Fibroblast of lung (primary cell): ENCODE results near the gene ZNF766. TPM values are rescaled to one million over a fixed set of nuclear protein-coding genes. Genes with fewer than 3 reads are reported as not detected.

Experiments used
- DNase-seq, 2 donors: peaks; one replicate each; pipeline versions ENCODE4 v3.0.0 to v3.0.0-alpha.2; 2010; ENCODE audit warnings: low read depth in 2 of 2
- H2AFZ ChIP-seq: 2 replicates; pipeline ENCODE4 v1.5.1; 2012; ENCODE audit warnings: low read length, control low read depth, inconsistent platforms
- H3K27ac ChIP-seq: 2 replicates; pipeline ENCODE4 v1.5.1; 2011; ENCODE audit warnings: low read length, control low read depth; ENCODE audit not compliant: insufficient read depth
- H3K27me3 ChIP-seq: 2 replicates; pipeline ENCODE4 v1.5.1; 2011; ENCODE audit warnings: mild to moderate bottlenecking, low read length; ENCODE audit not compliant: control insufficient read depth, insufficient read depth
- H3K36me3 ChIP-seq: 2 replicates; pipeline ENCODE4 v1.5.1; 2011; ENCODE audit warnings: low read length; ENCODE audit not compliant: control insufficient read depth, insufficient read depth
- H3K4me1 ChIP-seq: 2 replicates; pipeline ENCODE4 v1.5.1; 2011; ENCODE audit warnings: low read length; ENCODE audit not compliant: control insufficient read depth, insufficient read depth; ENCODE audit errors: extremely low read depth
- H3K4me2 ChIP-seq: 2 replicates; pipeline ENCODE4 v1.5.1; 2011; ENCODE audit warnings: low read length, control low read depth; ENCODE audit not compliant: insufficient read depth; ENCODE audit errors: extremely low read depth
- H3K4me3 ChIP-seq, 4 experiments: fragments of 200-600 bp in 1 of 4; sonication (generic) in 1 of 4; replicated peaks in 1 of 4; 2 replicates each; pipeline ENCODE4 v1.5.1; 2011 to 2016; ENCODE audit warnings: low read length in 4 of 4, low read depth in 3 of 4, mild to moderate bottlenecking in 3 of 4, control low read depth in 2 of 4, inconsistent platforms in 1 of 4, mixed read lengths in 1 of 4; ENCODE audit not compliant: insufficient read depth in 1 of 4; ENCODE audit errors: control extremely low read depth in 1 of 4
- H3K79me2 ChIP-seq: 2 replicates; pipeline ENCODE4 v1.5.1; 2012; ENCODE audit warnings: mild to moderate bottlenecking, low read length, inconsistent platforms; ENCODE audit not compliant: control insufficient read depth, insufficient read depth
- H3K9ac ChIP-seq: 2 replicates; pipeline ENCODE4 v1.5.1; 2011; ENCODE audit warnings: mild to moderate bottlenecking, low read length, control low read depth; ENCODE audit not compliant: insufficient read depth
- H3K9me3 ChIP-seq: 2 replicates; pipeline ENCODE4 v1.5.1; 2012; ENCODE audit warnings: low read depth, low read length; ENCODE audit not compliant: control insufficient read depth, insufficient read depth
- H4K20me1 ChIP-seq: 2 replicates; pipeline ENCODE4 v1.5.1; 2011; ENCODE audit warnings: low read length; ENCODE audit not compliant: control insufficient read depth, insufficient read depth; ENCODE audit errors: extremely low read depth
- CTCF ChIP-seq, 2 donors: IDR thresholded peaks in 1 of 2; conservative IDR thresholded peaks in 1 of 2; 1 replicate in 1 of 2; 2 replicates in 1 of 2; pipeline ENCODE4 v1.5.1; 2011 to 2012; ENCODE audit warnings: low read length in 2 of 2, control low read depth in 1 of 2, inconsistent platforms in 1 of 2, low read depth in 1 of 2, mild to moderate bottlenecking in 1 of 2
- EZH2 ChIP-seq: IDR thresholded peaks from 2 replicates; pipeline ENCODE4 v1.5.1; 2012; ENCODE audit warnings: low read length, control low read depth, mild to moderate bottlenecking; ENCODE audit errors: missing control alignments
- polyA plus RNA-seq, 2 donors: library from polyadenylated mRNA; depleted of rRNA in 1 of 2; stranded (reverse) in 1 of 2; unstranded in 1 of 2; fragments of >200 nt; gene quantifications; 2 replicates each; pipeline ENCODE4 v1.2.1, GENCODE V29; 2011 to 2012; ENCODE audit warnings: missing spikeins in 1 of 2
- total RNA-seq: library from RNA; depleted of rRNA; stranded (reverse); fragments of >200 nt; gene quantifications from 2 replicates; pipeline ENCODE4 v1.2.1, GENCODE V29; 2014

Gene ZNF766
- total and polyA plus RNA-seq, 2 donors (not counting 1 experiment from before 2014, with no cell fraction given): 13.4 to 13.7 TPM

- no peak overlapping the region for H3K4me3 ChIP-seq
- H3K4me2 ChIP-seq: no peak overlapping the region
- TF ChIP-seq EZH2 (no peak), CTCF (conservative IDR thresholded peaks at IDR 0.05 in 1 of 2, IDR thresholded peaks at IDR 0.05 in 1 of 2; ENCODE audit: low read depth in 1 of 2, low read length in 2 of 2) (no peak)
- H3K9ac ChIP-seq: no peak overlapping the region
- H3K27ac ChIP-seq: no peak overlapping the region
- no peaks in the 10 kb centered on the region for H3K79me2 ChIP-seq
- no peak overlapping the region for H2AFZ ChIP-seq
- H3K9me3 ChIP-seq: no peaks in the 10 kb centered on the region
- peaks cover 36% of the 10 kb centered on the region for H3K36me3 ChIP-seq
- H4K20me1 ChIP-seq: no peaks in the 10 kb centered on the region
- H3K4me1 ChIP-seq: no peaks in the 10 kb centered on the region
- DNase-seq: no peak
- H3K27me3 ChIP-seq: no peaks in the 10 kb centered on the region
These were observed 42.0 kb upstream of the ZNF766 start for GRCh38 chr19:52227196-52227940.

GRCh38 chr19:52227980-52228379 is 41.4 kb upstream of the ZNF766 start:
- H3K4me1 ChIP-seq: no peaks in the 10 kb centered on the region
- no peak overlapping the region for H2AFZ ChIP-seq
- H3K4me3 ChIP-seq: no peak overlapping the region
- H3K27me3 ChIP-seq: no peaks in the 10 kb centered on the region
- TF ChIP-seq EZH2 (no peak), CTCF (conservative IDR thresholded peaks at IDR 0.05 in 1 of 2, IDR thresholded peaks at IDR 0.05 in 1 of 2; ENCODE audit: low read depth in 1 of 2, low read length in 2 of 2) (no peak)
- no peaks in the 10 kb centered on the region for H3K9me3 ChIP-seq
- DNase-seq: no peak
- H3K36me3 ChIP-seq: peaks cover 33% of the 10 kb centered on the region
- H3K4me2 ChIP-seq: no peak overlapping the region
- H3K9ac ChIP-seq: no peak overlapping the region
- no peaks in the 10 kb centered on the region for H4K20me1 ChIP-seq
- H3K79me2 ChIP-seq: no peaks in the 10 kb centered on the region
- no peak overlapping the region for H3K27ac ChIP-seq

- Histone ChIP-seq H3K9me3 (no peaks in the 10 kb centered on the region), H4K20me1 (no peaks in the 10 kb centered on the region), H3K9ac (no peak overlapping the region), H3K27ac (no peak overlapping the region), H3K79me2 (no peaks in the 10 kb centered on the region), H3K4me2 (no peak overlapping the region), H3K4me1 (no peaks in the 10 kb centered on the region), H3K4me3 (no peak overlapping the region), H3K36me3 (peaks cover 31% of the 10 kb centered on the region), H3K27me3 (no peaks in the 10 kb centered on the region), H2AFZ (no peak overlapping the region)
- TF ChIP-seq EZH2 (no peak), CTCF (conservative IDR thresholded peaks at IDR 0.05 in 1 of 2, IDR thresholded peaks at IDR 0.05 in 1 of 2; ENCODE audit: low read depth in 1 of 2, low read length in 2 of 2) (no peak)
- DNase-seq: no peak
These were observed 39.9 kb upstream of the ZNF766 start for GRCh38 chr19:52229524-52229923.
